Stimulated activated CD8-positive, alpha-beta memory T cell treated with anti-CD3 and anti-CD28 coated beads, Interleukin-7, amount 100 ng/mL, for 1 hour (primary cell): Measurements from ENCODE around the gene FGF10.

ENCODE experiments used
- DNase-seq, 2 donors: peaks; one replicate each; pipeline ENCODE4 v3.0.0-alpha.2; 2020; ENCODE audit warnings: low read depth in 2 of 2

The FGF10 gene

DNA sequence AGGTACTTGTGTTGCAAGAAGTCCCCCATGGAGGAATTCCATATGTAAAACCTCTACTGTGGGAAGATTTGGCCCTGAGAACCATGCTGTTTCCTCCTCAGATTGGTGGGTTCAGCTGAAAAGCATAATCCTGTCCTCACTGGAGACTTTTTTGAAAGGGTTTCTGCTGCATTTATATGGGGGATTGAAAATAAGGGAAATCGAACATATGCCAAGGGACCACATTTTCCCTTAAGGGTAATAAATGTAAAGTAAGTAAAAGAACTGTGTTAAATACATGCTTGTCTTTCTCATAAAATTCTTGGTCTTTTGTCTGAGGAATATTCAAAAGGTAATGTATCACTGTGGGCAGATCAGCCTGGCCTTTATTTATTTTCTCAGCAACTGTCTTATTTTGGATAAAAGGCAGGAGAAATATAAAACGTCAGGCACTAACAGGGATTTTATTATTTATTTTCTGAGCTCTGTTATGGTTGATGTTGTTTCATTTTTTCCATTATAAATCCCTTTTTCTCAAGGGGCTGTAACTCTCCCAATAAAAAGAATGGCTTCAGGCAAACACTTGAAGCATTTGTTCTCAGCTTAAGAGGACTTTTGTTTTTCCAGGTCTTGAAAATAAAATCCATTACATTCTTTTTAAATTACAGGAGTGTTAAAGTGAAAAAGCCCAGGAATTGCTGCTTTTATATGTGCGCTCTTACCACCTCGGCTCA, 131.4 kb downstream of the FGF10 start:
- DNase-seq, result no peak

DNA sequence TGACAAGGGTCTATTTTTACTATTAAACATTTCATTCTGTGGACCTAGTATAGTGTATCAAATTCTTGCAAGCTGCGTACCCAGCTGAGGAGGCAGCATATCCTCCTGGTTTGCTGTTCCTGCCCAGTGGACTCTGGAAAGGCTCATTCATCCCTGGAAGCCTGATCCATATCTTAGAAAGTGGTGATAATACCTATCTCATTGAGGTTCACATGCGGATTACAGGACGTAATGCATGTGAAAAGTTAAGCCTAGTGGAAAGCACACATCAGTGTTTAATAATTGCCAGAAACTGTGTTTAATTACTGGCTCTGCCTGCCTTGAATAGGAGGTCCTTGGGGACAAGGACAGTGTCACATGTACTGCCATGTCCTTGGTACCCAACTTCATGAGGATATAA, 132.0 kb downstream of the FGF10 start:
- no peak for DNase-seq
